Suprapubic skin (tissue), 3 donors: ENCODE measurements around the gene PTBP3.

Experiments used
- CTCF ChIP-seq, 2 donors: fragments of 200-600 bp in 1 of 2; fragments of 450-650 bp in 1 of 2; sonication (generic) in 1 of 2; IDR thresholded peaks; one replicate each; pipeline ENCODE4 v1.5.1; 2016 to 2019; ENCODE audit warnings: antibody characterized with exemption in 2 of 2, mild to moderate bottlenecking in 1 of 2, moderate library complexity in 1 of 2
- POLR2AphosphoS5 ChIP-seq, 3 donors: sonication (generic); formaldehyde crosslinking; IDR thresholded peaks; one replicate each; pipeline ENCODE4 v1.6.1; 2017; ENCODE audit warnings: antibody characterized with exemption in 3 of 3

GRCh38 chr9:112242147-112242804 is 91.1 kb downstream of the PTBP3 start:
- no peak for TF ChIP-seq CTCF (IDR thresholded peaks at IDR 0.05)
- no peak for TF ChIP-seq POLR2AphosphoS5 (IDR thresholded peaks at IDR 0.05)
